Activated T-cell treated with anti-CD3 and anti-CD28 coated beads for 24 hours (primary cell): ENCODE results near the gene KIF3C.
"Not testable (repeated sequence)": the region's sequence is repeated elsewhere in the genome, so short reads cannot be mapped to it uniquely, and the experiment has no call there.

Experiments used
- DNase-seq: peaks from one replicate; pipeline ENCODE4 v3.0.0-alpha.2; 2020; ENCODE audit warnings: low read depth

The KIF3C gene

GRCh38 chr2:25982273-25982967, at the start of gene KIF3C:
KIF3C (minus strand) TSS chr2:25982497; CDS start chr2:25981917, 580 bp downstream.
- peak; percentile 54 for DNase-seq

DNA sequence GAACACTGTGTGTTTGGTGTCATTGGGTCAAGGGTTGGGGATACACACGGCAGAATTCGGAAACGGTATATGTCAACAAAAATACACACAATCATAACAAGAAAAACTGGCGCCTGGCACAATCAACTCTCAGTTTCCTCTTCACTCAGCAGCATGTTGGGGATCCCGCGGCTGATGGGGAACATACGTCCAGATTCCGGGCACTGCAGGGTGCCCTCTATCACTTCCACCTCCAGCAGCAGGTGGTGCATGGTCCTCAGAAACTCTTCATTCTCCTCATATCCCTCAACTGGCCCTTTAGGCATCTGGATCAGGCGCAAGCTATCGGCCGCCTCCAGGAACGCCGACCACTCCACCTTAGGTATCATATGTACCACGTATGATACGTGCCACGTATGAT, 45.8 kb upstream of the KIF3C start:
- not testable (repeated sequence) for DNase-seq

DNA sequence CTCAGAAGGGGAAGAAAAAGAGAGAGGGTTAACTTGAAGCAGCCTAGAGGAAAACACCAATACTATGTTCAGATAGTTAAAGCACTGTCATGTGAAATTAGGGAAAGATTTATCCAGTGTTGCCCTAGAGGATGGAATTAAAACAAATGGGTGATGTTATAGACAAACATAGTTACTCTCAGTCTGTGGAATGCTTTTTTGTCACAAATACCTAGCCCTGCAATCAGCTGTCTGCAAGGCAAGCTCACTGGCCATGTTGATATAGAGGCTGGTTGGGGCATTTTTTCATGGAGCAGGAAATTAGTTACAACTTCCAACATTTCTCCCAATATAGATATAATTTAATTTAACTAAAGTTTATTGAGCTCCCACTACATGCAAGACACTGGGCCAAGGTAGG, 43.2 kb upstream of the KIF3C start:
- DNase-seq = no peak

- no peak for DNase-seq
These were observed 42.0 kb upstream of the KIF3C start for GRCh38 chr2:26024260-26024659.

DNA sequence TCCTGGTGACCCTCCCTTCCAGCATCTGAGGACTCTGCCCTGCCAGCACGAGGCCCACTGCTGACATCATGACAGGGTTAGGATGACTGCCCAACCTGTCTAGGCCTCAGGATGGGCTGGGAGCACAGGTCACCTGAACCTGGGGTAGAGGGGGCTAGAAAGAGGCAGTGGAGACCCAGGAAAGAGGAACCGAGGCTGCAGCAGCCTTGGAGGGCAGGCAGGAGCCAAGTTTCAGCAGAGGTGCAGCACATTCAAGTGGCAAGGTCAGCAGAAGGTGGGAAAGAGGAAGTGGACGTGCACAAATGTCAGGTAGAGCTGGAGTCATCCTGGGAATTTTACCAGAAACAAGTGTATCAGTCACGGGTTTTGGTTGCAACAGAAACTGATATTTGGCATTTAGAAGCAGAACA, 37.9 kb upstream of the KIF3C start:
- no peak for DNase-seq

DNA sequence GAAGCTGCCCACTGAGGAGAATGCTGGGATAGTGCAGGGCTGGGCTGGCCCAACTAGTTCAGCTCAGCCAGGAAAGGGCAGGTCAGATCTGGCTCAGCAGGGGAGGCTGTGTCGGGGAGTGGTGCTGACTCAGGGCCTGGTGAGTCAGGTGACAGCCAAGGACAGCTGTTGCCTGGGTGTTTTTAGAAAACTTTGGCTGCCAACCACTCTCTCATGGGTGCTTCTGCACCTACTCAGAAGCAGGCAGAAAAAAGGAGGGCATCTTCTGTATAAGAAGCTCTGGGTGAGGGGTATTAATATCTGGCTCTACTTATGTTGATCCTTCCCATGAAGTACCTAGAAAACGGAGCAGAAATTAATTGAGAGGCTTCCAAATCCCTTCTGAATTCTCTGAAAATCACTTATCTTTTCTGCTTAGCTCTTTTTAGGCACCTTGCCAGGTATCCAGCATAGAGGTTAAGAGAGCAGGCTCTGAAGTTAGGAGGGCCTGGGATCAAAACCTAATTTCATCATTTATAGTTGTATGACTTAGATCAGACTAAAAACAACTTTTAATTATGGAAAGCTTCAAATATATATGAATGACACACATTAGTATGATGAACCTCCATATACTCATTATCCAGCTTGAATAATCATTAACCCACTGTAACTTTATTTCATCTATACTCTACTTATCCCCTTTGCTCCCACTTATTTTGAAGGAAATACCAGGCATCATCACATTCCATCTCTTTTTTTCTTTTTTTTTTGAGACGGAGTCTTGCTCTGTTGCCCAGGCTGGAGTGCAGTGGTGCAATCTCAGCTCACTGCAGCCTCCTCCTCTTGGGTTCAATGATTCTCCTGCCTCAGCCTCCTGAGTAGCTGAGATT, 36.1 kb upstream of the KIF3C start:
- peak; percentile 18 for DNase-seq

GRCh38 chr2:26017464-26018183, 35.3 kb upstream of the KIF3C start:
- DNase-seq = no peak

DNA sequence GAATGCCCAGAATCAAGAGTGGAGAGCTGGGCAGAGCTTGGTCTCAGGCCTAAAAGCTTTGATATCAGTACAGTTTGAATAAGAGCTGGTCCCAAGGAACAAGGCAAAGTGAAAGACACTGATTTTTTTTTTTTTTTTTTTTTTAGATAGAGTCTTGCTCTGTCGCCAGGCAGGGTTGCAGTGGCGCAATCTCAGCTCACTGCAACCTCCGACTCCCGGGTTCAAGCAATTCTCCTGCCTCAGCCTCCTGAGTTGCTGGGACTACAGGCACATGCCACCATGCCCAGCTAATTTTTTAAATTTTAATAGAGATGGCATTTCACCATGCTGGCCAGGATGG, 34.4 kb upstream of the KIF3C start:
- not testable (repeated sequence) for DNase-seq

- DNase-seq = no peak
These were observed 33.9 kb upstream of the KIF3C start for GRCh38 chr2:26016012-26016705.

DNA sequence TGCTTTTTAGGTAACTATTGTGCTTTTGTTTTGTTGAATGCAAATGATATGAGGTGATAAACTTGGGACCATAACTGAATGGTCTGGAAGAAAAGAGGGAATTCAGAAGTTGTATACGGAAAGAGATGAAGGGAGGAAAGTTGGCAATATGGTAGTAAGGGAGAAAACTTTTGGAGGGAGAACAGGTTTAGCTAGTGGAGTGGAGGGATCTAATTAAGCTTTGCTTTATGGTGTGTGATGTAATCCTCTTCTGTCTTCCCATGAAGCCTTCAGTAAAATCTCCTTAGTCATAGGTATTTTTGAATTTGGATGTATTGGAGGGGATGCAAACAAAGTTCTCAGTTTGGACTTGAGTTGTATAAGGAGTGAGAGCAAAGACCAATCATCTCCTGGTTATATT, 31.4 kb upstream of the KIF3C start:
- no peak for DNase-seq

- DNase-seq = no peak
These were observed 29.9 kb upstream of the KIF3C start for GRCh38 chr2:26011990-26012856.

DNA sequence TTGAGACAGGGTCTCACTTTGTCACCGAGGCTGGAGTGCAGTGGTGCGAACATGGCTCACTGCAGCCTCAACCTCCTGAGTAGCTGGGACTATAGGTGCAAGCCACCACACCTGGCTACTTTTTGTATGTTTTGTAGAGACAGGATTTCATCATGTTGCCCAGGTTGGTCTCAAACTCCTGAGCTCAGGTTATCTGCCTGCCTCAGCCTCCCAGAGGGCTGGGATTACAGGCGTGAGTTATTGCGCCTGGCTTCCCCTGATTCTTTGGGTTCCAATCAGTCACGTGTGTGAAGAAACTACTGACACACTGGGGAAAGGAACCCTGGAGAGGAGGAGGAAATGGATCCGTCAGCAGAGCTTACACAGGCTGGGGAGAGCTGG, 29.3 kb upstream of the KIF3C start:
- DNase-seq = no peak

DNA sequence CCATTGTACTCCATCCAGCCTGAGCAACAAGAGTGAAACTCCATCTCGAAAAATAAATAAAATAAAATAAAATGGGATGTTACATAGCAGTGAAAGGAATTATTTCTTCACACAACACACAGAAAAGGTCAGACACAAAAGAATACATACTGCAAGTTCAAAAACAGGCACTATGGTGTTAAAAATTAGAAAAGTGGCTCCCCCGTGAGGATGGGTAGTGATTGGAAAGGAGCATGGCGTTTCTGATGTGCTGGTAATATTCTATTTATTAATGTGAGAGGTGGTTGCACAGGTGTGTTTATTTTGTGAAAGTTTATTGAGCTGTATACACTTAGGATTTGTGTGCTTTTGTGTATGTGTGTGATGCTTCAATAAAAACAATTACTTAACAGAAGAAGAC, 28.6 kb upstream of the KIF3C start:
- DNase-seq = no peak

DNA sequence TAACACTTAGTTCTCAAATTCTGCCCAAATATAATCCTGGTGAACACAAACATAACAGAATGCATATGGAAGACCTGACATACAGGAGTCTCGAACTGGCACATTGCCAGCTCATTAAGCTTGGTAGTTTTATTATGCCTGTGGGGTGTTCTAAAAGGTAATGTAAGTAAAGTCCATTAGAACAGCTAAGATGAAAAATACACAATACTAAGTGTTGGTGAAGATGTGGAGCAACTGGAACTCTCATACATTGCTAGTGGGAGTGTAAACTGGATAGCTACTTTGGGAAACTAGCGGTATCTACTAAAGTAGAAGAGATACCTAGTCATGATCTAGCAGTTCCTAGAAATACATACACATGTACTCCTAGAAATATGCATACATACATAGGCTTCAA, 27.3 kb upstream of the KIF3C start:
- no peak for DNase-seq

GRCh38 chr2:26008851-26009566, 26.7 kb upstream of the KIF3C start:
- no peak for DNase-seq

DNA sequence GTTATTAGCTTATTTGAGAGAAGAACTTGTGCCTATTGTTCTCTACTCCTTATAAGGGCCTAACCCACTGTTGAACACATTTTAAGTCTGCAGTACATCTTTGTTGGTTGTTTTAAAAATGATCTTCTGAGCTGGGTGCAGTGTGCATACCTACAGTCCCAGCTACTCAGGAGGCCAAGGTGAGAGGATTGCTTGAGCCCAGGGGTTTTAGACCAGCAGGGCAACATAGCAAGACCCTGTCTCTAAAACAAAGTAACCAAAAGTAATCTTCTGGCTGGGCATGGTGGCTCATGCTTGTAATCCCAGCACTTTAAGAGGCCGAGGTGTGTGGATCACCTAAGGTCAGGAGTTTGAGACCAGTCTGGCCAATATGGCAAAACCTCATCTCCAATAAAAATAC, 25.8 kb upstream of the KIF3C start:
- no peak for DNase-seq

DNA sequence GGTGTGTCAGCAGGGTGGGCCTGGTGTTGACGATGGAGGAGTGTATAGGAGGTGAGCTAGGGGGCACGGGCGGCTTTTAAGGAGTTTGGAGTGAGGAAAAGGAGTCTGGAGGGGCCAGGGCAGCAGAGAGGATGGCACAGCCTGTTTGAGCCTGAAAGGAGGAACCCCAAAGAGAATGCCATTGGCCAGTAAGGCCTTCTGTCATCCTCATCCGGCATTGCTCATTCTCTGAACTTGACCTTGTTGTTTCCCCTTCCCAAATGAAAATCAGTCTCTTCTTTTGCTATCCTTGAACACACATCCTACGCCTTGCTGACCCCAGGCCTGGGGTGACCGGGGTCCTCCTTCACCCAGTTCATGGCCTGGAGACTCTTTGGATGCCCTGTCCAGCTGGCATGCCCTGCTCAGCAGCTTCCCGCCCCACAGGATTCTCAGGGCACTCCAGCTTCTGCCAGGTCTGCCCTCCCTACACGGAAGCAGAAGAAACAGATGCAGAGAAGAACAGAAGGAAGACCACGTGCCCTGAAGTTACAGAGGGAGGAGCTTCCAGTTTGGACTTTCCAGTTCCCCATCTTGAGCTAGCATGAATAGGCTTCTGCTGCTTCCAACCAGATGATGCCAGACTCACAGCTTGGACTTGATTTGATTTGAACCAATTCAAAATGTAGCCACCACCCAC, 20.5 kb upstream of the KIF3C start:
- no peak for DNase-seq

- no peak for DNase-seq
These were observed 19.6 kb upstream of the KIF3C start for GRCh38 chr2:26001743-26002351.

- DNase-seq = no peak
These were observed 18.3 kb upstream of the KIF3C start for GRCh38 chr2:26000561-26001082.
